Stimulated activated CD4-positive, alpha-beta T cell treated with anti-CD3 and anti-CD28 coated beads, Interleukin-2, amount 100 ng/mL, for 4 hours (primary cell): ENCODE results near the gene PCSK5.
"Not testable (repeated sequence)": the region's sequence is repeated elsewhere in the genome, so short reads cannot be mapped to it uniquely, and the experiment has no call there.

Experiments
- DNase-seq: peaks from one replicate; pipeline ENCODE4 v3.0.0-alpha.2; 2020; ENCODE audit warnings: low read depth

The PCSK5 gene

DNA sequence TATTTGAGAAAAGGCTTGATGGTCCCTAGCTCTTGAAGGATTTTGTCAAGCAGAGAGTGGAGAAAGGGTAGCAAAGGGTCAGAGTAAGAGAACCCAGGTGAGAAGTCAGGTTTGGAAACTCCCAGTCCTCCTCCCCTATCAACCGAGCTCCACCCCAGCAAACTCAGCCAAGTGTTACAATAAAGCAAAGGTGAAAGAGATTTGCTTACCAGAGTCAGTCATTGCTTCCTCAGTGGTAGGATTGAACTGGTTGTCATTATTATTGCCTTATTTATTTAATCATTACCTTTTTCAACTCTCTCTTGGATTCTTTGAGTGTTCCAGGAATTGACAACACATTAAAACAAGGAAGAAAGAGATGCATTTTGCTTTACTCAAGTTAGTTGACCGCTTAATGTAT lies 423.3 kb downstream of the PCSK5 start:
- DNase-seq = no peak

DNA sequence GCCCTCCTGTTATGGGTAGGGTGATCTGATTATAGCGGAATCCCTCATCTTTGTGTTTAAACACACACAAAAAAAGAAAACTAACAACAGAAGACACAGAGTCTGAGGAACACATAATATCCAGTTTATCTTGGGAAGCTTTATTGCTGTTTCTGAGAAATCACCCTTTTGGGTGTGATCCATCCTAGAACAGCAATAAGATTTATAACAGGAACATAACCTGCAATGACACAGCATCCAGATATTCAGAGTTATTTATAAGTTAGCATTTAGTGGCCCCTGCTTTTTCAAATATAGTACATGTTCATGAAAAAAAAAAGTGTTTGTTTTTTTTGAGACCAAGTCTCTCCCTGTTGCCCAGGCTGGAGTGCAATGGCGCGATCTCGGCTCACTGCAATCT lies 423.8 kb downstream of the PCSK5 start:
- DNase-seq = no peak

DNA sequence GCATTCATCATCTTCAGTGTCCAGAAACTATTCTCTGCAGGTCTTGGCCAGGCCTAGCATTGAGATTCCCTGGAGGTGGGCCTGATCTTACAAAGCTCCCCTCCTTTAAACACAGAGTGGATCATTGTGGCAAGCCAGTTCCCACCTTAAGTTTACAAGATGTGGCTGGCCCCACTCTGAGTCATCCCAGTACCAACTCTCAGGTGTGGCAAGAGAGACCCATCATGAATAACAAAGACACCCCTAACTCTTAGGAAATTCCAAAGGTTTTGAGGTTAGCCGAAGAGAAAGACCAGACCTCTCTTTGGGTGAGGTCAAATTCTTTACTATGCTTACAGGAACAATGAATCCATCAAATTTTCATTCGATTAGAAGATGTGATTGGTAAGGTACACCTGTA lies 425.6 kb downstream of the PCSK5 start:
- DNase-seq = no peak

DNA sequence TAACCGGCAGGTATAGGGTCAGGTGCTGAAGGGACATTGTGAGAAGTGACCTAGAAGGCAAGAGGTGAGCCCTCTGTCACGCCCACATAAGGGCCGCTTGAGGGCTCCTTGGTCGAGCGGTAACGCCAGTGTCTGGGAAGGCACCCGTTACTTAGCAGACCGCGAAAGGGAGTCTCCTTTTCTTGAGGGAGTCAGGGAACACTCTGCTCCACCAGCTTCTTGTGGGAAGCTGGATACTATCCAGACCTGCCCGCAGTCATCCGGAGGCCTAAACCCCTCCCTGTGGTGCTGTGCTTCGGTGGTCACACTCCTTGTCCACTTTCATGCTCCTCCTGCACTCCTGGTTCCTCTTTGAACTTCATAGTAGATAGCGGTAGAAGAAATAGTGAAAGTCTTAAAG lies 429.0 kb downstream of the PCSK5 start:
- DNase-seq = not testable (repeated sequence)

DNA sequence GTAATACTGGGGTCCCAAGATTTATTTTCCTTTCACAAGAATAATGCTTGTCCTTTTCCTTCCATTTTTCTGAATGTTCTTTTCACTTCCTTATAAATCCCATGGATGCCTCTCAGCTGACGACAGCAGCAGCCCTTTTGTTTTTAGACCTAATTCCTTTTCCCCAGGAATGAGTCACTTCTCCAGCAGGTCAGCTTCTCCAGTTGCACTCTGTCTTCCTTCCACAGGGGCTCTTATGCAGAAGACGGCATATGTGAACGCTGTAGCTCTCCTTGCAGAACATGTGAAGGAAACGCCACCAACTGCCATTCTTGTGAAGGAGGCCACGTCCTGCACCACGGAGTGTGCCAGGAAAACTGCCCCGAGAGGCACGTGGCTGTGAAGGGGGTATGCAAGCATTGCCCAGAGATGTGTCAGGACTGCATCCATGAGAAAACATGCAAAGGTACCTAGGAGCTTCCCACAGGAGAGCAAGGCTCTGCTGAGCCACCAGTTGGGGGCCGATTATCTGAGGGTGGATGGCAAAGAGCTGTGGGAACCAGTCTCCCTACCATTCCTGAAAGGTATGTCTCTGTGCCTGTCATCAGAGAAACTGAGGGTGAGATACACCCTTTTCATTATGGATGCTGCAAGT lies 430.8 kb downstream of the PCSK5 start:
- DNase-seq = no peak

DNA sequence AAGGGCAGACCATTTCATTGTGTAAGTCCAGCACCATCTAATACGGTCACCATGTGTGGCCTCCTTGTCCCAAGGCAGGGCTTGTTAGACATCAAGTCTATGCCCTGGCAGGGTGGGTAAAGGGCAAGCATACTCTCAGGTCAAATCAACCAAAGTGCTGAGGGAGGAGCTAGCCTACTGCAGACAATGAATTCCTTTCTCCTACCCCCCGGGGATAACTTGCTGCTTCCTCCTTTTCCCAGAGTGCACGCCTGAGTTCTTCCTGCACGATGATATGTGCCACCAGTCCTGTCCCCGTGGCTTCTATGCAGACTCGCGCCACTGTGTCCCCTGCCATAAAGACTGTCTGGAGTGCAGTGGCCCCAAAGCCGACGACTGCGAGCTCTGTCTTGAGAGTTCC lies 432.3 kb downstream of the PCSK5 start:
- DNase-seq = no peak

DNA sequence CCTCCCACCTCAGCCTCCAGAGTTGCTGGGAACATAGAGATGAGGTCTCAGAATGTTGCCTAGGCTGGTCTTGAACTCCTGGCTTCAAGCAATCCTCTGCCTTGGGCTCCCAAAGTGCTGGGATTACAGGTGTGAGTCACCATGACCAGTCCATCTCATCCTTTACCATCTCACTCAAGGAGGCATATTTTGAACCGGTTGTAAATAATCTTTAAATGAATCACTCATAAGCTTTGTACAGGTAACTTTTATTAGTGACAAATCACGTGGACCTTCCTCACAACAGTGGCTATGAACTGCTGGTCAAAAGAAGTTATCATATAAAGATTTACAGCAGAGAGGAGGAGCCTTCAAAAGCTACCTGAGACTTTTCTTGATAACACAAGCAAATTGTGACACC lies 433.0 kb downstream of the PCSK5 start:
- DNase-seq = no peak

DNA sequence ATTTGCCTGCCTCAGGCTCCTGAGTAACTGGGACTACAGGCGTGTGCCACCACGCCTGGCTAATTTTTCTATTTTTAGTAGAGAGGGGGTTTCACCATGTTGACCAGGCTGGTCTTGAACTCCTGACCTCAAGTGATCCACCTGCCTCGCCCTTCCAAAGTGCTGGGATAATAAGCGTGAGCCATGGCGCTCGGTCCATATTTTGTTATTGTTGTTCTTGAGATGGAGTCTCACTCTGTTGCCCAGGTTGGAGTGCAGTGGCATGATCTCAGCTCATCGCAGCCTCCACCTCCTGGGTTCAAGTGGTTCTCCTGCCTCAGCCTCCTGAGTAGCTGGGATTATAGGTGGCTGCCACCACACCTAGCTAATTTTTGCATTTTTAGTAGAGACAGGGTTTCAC lies 433.6 kb downstream of the PCSK5 start:
- DNase-seq = not testable (repeated sequence)

DNA sequence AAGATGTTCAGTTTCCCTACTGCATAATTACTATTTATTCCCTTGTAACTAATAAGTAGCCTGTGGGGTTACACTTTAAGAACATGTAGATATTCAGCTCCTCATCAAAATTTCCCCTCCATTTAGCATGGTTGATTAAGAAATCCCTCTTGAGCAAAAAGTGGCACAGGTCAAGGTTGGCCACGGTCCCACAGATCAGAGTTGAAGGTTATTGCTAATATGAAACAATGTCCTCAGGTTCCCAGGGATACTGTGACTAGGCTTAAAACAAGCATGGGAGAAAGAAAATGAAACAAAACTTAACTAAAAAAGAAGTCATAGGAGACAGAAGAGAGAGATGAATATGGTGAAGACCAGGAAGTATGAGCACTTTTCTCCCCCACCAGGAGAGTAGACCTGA lies 439.6 kb downstream of the PCSK5 start:
- DNase-seq = no peak

DNA sequence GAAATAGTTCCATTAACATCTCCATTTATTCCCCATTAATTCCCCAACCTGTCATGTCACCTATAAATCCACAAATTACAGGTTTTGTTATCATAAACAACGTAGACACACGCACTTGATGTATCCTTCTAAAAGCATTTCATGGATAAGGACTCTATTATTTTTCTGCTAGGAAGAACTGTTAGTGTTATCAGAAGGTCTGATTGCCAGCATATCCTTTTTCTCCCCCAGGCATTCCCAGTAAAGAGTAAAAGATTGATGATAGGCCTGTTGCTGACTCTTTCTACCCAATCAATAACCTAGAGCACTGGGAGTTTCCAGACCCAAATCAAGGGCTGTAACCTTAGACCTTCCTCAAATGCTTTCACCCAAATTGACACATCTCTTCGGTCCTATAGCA lies 442.9 kb downstream of the PCSK5 start:
- no peak for DNase-seq

DNA sequence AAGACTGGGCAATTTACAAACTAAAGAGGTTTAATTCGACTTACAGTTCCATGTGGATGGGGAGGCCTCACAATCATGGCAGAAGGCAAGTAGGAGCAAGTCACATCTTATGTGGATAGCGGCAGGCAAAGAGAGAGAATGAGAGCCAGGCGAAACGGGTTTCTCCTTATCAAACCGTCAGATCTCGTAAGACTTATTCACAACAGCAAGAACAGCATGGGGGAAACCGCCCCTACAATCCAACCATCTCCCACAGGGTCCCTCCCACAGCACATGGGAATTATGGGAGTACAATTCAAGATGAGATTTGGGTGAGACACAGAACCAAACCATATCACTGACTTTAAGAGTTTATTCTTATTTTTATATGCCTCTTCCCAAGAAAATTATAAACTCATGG lies 443.5 kb downstream of the PCSK5 start:
- DNase-seq = no peak

DNA sequence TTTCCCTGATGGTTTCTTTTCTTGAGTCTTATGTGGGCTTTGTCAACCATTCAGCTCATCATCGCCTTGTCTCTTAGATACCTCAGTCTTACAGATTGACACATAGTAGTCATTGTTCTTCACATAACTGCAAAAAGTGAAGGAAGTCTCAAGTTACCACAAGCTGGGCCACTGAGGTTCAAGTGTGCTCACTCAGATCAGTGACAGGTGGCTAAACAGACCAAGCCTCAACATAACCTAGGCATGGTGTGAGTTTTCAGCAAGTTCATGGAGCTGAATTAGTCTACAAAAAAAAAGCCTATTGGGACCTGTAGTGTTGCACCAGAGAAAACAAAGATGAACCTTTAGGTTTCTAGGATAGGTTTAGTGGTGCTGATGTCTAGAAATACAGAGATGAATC lies 445.6 kb downstream of the PCSK5 start:
- no peak for DNase-seq

DNA sequence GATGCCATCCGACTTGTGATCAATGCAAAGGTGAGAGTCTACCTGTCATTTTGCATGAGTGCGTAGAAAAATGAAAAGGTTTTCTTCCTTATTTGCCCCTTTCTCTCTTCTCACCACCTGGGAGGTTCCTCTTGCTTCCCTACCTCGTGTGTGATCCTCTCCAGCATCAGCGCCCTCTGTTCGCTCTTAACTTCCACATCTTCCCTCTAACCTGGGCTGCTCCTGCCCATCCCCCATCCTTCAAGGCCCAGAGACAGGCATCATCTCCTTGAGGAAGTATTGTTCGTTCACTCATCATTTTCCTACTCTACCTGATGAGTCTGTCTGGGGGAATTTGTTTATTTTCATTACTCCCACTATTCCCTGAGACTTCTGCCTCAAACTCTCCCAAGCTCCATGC lies 447.9 kb downstream of the PCSK5 start:
- DNase-seq = no peak

DNA sequence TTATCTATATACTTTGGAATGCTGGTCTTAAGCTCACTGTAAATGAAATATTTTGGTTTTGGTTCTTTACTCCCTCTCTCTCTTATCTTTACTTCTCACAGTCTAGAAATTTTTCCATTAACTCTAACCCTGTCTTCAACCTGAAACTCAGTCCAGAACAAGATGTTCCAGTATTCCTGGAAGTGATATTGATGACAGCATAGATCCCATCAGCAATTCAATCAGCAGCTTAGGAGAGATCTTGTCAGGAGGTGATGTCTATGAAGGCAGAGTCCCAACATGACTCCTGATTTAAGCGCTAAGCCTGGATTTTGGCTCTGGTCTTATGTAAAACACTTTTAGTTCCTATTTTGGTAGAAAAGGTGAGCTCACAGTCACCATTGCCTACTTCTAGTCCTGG lies 451.1 kb downstream of the PCSK5 start:
- DNase-seq = no peak

DNA sequence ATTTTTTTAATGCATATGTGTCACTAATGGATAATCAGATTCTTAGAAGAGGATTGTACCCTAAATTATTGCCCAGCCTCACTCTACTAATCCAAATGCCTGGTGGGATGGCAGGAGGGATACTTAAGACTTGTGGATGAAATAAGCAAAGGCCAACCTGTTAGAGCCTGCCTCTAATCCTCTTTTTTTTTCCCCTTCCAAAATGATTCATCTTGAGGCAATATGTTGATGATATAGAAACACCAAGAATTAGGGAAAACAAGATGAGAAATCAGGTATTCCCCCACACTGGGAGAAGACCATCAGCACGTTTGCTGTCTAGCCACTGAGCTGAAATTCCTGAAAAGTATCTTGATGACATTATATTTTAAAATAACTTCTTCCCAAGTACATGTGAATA lies 451.7 kb downstream of the PCSK5 start:
- DNase-seq = no peak

DNA sequence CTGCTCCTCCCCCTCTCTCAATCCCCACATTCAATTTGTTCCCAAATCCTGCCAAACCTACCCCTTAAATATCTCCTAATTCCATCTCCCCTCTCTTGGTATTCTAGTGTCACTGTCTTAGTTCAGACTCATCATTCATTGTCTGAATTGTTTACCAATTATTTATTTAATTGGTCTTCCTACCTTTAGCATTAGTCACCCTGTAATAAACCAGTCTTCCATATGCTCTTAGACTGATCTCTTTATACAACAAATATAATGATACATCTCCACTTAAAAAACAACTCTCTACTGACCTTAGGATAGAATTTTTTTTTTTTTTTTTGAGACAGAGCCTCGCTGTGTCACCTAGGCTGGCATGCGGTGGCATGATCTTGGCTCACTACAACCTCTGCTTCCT lies 452.4 kb downstream of the PCSK5 start:
- DNase-seq = no peak

DNA sequence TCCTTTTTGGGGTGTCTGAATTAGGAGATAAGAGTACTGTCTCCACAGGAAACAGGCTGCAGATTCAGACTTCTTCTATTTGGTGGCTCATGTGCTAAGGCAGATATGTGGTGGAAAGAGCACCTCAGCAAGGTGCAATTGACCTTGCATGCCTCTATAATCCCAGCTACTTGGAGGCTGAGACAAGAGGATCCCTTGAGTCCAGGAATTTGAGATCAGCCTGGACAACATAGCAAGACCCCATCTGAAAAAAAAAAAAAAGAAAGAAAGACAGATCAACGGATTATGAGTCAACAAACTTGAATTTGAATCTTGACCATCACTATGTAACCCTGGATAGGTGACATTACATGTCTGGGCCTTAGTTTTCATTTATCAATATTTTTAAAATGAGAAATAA lies 459.4 kb downstream of the PCSK5 start:
- no peak for DNase-seq

DNA sequence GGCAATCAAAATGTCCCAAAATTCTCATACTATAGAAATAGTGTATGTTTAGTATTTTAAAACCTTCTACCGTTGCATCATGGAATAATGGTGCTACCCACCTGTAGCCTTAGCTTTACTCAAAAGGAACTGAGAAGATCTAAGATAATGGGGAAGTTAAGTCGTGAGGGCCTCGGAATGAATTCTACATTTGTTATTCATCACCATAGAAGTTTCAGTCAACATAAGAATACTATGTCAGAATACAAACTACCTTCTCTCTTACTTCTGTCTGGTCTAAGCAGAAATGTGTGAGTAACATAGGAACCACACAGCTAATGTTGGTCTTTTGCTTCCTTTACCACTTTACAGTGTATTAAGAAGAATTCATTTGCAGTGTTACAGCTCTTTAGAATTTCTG lies 460.5 kb downstream of the PCSK5 start:
- DNase-seq = no peak

DNA sequence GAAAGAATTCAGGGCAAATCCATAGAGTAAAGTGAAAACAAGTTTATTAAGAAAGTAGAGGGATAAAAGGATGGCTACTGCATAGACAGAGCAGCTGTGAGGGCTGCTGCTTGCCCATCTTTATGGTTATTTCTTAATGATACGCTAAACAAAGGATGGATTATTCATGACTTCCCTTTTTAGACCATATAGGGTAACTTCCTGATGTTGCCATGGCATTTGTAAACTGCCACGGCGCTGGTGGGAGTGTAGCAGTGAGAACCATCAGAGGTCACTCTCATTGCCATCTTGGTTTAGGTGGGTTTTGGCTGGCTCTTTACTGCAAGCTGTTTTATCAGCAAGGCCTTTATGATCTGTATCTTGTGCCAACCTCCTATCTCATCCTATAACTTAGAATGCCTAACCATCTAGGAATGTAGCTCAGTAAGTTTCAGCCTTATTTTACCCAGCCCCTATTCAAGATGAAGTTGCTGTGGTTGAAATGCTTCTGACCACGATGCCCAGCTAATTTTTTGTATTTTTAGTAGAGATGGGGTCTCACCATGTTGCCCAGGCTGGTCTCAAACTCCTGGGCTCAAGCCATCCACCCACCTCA lies 461.6 kb downstream of the PCSK5 start:
- DNase-seq = no peak

DNA sequence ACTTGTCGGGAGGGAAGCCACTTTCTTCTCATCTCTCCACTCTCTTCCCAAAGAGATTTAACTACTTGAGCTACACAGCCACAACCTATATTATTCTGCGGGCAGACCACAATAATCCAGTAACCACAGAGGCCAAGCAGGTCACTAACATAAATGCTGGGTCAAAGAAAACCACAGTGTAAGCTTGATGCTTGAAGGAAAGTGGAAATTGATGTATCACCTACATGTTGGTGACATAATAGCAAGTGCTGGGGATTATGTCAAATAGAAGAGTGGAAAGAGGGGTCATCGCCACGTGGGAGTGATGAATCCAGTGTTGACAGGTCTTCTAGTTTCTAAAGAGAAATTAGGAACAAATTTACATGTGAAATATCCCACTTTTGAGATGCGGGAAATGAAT lies 462.8 kb downstream of the PCSK5 start:
- DNase-seq = no peak

DNA sequence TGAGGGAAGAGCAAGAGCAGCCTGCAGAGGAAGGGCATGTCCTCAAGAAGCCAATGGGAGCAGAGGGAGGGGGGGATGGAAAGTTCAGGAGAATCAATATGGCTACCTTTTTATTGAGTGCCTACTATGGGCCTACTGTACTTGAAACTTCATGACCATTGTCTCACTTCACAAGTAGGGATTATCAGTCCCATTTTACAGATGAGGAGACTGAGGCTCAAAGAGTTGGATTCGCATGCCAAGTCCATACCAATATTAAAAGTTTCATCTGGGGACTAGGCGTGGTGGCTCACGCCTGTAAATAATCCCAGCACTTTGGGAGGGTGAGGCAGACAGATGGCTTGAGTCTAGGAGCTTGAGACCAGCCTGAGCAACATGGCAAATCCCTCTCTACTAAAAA lies 463.7 kb downstream of the PCSK5 start:
- no peak for DNase-seq

DNA sequence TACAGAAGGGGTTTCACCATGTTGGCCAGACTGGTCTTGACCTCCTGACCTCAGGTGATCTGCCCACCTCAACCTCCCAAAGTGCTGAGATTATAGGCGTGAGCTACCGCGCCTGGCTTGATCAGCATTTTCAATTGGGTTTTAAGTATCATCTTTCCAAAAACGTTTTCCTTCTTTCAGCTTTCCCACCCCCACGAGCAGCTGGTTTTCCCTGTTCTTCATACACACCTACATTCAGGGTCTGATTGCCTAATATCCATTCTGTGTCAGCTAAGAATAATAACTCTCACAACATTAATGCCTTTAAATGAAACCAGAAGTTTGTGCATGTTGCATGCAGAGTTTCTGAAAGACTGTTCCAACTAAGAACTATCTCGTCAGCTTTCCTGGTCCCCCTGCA lies 465.4 kb downstream of the PCSK5 start:
- DNase-seq = no peak

DNA sequence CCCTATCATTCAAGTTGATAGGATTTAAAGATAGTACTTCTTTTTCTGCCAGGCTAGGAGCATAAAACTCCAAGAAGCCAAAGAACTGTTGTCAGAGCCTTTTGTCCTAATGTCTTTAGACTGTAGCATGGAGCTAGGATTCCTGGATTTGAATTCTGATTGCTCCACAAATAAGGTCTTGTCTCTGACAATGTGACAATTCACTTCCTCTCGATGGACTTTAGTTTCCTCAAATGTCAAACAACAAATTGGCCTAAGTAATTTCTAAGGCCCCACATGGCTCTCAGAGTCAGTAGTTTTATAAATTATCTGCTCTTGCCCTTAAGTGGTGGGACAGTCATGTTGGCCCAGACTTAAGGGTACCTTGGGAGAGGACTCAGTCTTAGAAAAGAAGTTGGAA lies 467.1 kb downstream of the PCSK5 start:
- no peak for DNase-seq

DNA sequence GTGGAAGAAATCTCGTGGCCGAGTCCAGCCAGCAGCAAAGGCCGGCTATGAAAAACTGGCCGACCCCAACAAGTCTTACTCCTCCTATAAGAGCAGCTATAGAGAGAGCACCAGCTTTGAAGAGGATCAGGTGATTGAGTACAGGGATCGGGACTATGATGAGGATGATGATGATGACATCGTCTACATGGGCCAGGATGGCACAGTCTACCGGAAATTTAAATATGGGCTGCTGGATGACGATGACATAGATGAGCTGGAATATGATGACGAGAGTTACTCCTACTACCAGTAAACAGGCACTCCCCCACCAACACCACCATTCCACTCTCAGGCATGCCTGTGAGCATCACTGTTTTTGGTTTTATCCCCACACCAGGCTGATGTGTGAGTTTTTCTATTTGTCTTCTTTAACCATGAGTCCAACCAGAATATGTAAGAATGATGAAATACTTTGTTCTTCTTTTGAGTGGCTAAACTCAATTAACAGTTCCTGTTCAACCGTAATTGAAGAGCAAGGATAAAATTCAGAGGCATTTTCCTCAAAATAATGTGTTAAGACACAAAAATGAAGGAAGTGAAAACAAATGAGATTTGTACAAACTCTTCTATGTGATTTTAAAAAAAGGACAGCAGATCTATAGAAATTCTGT lies 468.3 kb downstream of the PCSK5 start:
- DNase-seq = no peak
